Peyer's patch (tissue), 4 donors: Measurements from ENCODE around the gene KCNJ3.

Experiments
- POLR2A ChIP-seq, 2 donors: fragments of 450-650 bp; IDR thresholded peaks; one replicate each; pipeline ENCODE4 v1.5.1; 2017; ENCODE audit warnings: antibody characterized with exemption in 2 of 2, mild to moderate bottlenecking in 2 of 2, moderate library complexity in 2 of 2
- TF ChIP-seq, protein P1 (sequence below), 6 experiments: fragments of 450-650 bp in 4 of 6; fragments of 200-600 bp in 2 of 6; sonication (generic) in 1 of 6; IDR thresholded peaks; one replicate each; pipeline ENCODE4 v1.5.1; 2017 to 2019; ENCODE audit warnings: antibody characterized with exemption in 6 of 6, mild to moderate bottlenecking in 3 of 6, moderate library complexity in 1 of 6

DNA sequence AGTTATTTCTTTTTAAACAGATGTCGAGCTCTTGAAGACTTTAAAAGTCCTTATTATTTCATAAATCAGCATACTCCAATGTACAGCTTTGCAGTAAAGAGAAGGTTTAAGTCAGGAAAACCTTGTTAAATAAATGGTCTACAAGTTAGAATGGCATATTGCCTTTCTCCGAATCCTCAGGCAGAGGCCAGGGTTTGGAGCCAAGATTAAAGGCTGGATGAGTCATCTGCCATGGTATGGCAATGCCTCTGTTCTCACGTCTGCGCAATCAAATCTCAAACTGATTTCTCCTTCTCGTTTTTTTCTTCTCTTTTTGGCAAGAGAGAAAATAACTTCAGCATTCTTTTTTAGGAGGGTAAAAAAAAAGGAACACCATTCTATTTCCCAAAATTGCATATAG is 5.6 kb upstream of the KCNJ3 start:
- TF ChIP-seq POLR2A (IDR thresholded peaks at IDR 0.05), result no peak
- TF ChIP-seq, protein P1, sequence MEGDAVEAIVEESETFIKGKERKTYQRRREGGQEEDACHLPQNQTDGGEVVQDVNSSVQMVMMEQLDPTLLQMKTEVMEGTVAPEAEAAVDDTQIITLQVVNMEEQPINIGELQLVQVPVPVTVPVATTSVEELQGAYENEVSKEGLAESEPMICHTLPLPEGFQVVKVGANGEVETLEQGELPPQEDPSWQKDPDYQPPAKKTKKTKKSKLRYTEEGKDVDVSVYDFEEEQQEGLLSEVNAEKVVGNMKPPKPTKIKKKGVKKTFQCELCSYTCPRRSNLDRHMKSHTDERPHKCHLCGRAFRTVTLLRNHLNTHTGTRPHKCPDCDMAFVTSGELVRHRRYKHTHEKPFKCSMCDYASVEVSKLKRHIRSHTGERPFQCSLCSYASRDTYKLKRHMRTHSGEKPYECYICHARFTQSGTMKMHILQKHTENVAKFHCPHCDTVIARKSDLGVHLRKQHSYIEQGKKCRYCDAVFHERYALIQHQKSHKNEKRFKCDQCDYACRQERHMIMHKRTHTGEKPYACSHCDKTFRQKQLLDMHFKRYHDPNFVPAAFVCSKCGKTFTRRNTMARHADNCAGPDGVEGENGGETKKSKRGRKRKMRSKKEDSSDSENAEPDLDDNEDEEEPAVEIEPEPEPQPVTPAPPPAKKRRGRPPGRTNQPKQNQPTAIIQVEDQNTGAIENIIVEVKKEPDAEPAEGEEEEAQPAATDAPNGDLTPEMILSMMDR (IDR thresholded peaks at IDR 0.05), result no peak
